Measurements from ENCODE around the gene ETV3L. TPM values are rescaled to one million over a fixed set of nuclear protein-coding genes. Genes with fewer than 3 reads are reported as not detected.

The ETV3L gene
- total and polyA plus RNA-seq, 2 experiments from 2014 or later: not detected

GRCh38 chr1:157114183-157115121 lies 14.8 kb upstream of the ETV3L start:
- Histone ChIP-seq H3K27ac (no peak overlapping the region), H2AFZ (no peak overlapping the region), H3K4me2 (no peak overlapping the region), H3K79me2 (no peaks in the 10 kb centered on the region), H3K36me3 (replicated peaks; ENCODE audit: insufficient read depth, low read depth) (no peaks in the 10 kb centered on the region), H3K4me1 (ENCODE audit: insufficient read depth) (no peaks in the 10 kb centered on the region), H3K9me2 (replicated peaks; ENCODE audit: insufficient read depth) (no peaks in the 10 kb centered on the region), H3K4me3 (no peak overlapping the region), H3K9me3 (ENCODE audit: low read depth) (no peaks in the 10 kb centered on the region), H3K27me3 (peaks cover 16% of the 10 kb centered on the region), H4K20me1 (ENCODE audit: insufficient read depth, poor library complexity, severe bottlenecking) (no peaks in the 10 kb centered on the region)
- no peak for DNase-seq (ENCODE audit: low spot score)
- WGBS (ENCODE audit: low lambda C conversion rate, missing lambda C conversion rate): 85% methylated on average over 18 of the region's 18 CpGs
- TF ChIP-seq EZH2 (IDR thresholded peaks at IDR 0.05; ENCODE audit: borderline replicate concordance) (no peak), EZH2phosphoT487 (IDR thresholded peaks at IDR 0.05; ENCODE audit: low read depth, severe bottlenecking, unreplicated experiment) (no peak)
- TF ChIP-seq, protein P1, sequence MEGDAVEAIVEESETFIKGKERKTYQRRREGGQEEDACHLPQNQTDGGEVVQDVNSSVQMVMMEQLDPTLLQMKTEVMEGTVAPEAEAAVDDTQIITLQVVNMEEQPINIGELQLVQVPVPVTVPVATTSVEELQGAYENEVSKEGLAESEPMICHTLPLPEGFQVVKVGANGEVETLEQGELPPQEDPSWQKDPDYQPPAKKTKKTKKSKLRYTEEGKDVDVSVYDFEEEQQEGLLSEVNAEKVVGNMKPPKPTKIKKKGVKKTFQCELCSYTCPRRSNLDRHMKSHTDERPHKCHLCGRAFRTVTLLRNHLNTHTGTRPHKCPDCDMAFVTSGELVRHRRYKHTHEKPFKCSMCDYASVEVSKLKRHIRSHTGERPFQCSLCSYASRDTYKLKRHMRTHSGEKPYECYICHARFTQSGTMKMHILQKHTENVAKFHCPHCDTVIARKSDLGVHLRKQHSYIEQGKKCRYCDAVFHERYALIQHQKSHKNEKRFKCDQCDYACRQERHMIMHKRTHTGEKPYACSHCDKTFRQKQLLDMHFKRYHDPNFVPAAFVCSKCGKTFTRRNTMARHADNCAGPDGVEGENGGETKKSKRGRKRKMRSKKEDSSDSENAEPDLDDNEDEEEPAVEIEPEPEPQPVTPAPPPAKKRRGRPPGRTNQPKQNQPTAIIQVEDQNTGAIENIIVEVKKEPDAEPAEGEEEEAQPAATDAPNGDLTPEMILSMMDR (IDR thresholded peaks at IDR 0.05; ENCODE audit: poor library complexity): no peak

- no peak overlapping the region for H3K4me3 ChIP-seq
- 63% methylated on average over 3 of the region's 3 CpGs for WGBS (ENCODE audit: low lambda C conversion rate, missing lambda C conversion rate)
- H3K27ac ChIP-seq: no peak overlapping the region
- no peaks in the 10 kb centered on the region for H3K4me1 ChIP-seq (ENCODE audit: insufficient read depth)
- no peaks in the 10 kb centered on the region for H3K9me3 ChIP-seq (ENCODE audit: low read depth)
- no peak for DNase-seq (ENCODE audit: low spot score)
- no peaks in the 10 kb centered on the region for H3K9me2 ChIP-seq (replicated peaks; ENCODE audit: insufficient read depth)
- no peaks in the 10 kb centered on the region for H3K79me2 ChIP-seq
- H2AFZ ChIP-seq: no peak overlapping the region
- TF ChIP-seq, protein P1 (IDR thresholded peaks at IDR 0.05; ENCODE audit: poor library complexity): no peak
- TF ChIP-seq EZH2phosphoT487 (IDR thresholded peaks at IDR 0.05; ENCODE audit: low read depth, severe bottlenecking, unreplicated experiment) (no peak), EZH2 (IDR thresholded peaks at IDR 0.05; ENCODE audit: borderline replicate concordance) (no peak)
- no peak overlapping the region for H3K4me2 ChIP-seq
- H4K20me1 ChIP-seq (ENCODE audit: insufficient read depth, poor library complexity, severe bottlenecking): no peaks in the 10 kb centered on the region
- no peaks in the 10 kb centered on the region for H3K36me3 ChIP-seq (replicated peaks; ENCODE audit: insufficient read depth, low read depth)
- H3K27me3 ChIP-seq: peaks cover 16% of the 10 kb centered on the region
Measured at GRCh38 chr1:157113631-157114030, 14.0 kb upstream of the ETV3L start.

GRCh38 chr1:157113106-157113505 lies 13.5 kb upstream of the ETV3L start:
- Histone ChIP-seq H3K4me1 (ENCODE audit: insufficient read depth) (no peaks in the 10 kb centered on the region), H3K36me3 (replicated peaks; ENCODE audit: insufficient read depth, low read depth) (no peaks in the 10 kb centered on the region), H3K9me3 (ENCODE audit: low read depth) (no peaks in the 10 kb centered on the region), H4K20me1 (ENCODE audit: insufficient read depth, poor library complexity, severe bottlenecking) (no peaks in the 10 kb centered on the region), H3K27me3 (peaks cover 22% of the 10 kb centered on the region), H2AFZ (no peak overlapping the region), H3K79me2 (no peaks in the 10 kb centered on the region), H3K4me2 (no peak overlapping the region), H3K27ac (no peak overlapping the region), H3K9me2 (replicated peaks; ENCODE audit: insufficient read depth) (no peaks in the 10 kb centered on the region), H3K4me3 (no peak overlapping the region)
- WGBS (ENCODE audit: low lambda C conversion rate, missing lambda C conversion rate): 83% methylated on average over 7 of the region's 7 CpGs
- TF ChIP-seq EZH2phosphoT487 (IDR thresholded peaks at IDR 0.05; ENCODE audit: low read depth, severe bottlenecking, unreplicated experiment): no peak
- no peak for TF ChIP-seq EZH2 (IDR thresholded peaks at IDR 0.05; ENCODE audit: borderline replicate concordance)
- TF ChIP-seq, protein P1 (IDR thresholded peaks at IDR 0.05; ENCODE audit: poor library complexity): no peak
- no peak for DNase-seq (ENCODE audit: low spot score)

Measured in hepatocyte (in vitro differentiated cells).